Fibroblast of lung (primary cell): ENCODE results near the gene SERP1.

Experiments used
- CTCF ChIP-seq, 2 donors: IDR thresholded peaks in 1 of 2; conservative IDR thresholded peaks in 1 of 2; 1 replicate in 1 of 2; 2 replicates in 1 of 2; pipeline ENCODE4 v1.5.1; 2011 to 2012; ENCODE audit warnings: low read length in 2 of 2, control low read depth in 1 of 2, inconsistent platforms in 1 of 2, low read depth in 1 of 2, mild to moderate bottlenecking in 1 of 2
- EZH2 ChIP-seq: IDR thresholded peaks from 2 replicates; pipeline ENCODE4 v1.5.1; 2012; ENCODE audit warnings: low read length, control low read depth, mild to moderate bottlenecking; ENCODE audit errors: missing control alignments

DNA sequence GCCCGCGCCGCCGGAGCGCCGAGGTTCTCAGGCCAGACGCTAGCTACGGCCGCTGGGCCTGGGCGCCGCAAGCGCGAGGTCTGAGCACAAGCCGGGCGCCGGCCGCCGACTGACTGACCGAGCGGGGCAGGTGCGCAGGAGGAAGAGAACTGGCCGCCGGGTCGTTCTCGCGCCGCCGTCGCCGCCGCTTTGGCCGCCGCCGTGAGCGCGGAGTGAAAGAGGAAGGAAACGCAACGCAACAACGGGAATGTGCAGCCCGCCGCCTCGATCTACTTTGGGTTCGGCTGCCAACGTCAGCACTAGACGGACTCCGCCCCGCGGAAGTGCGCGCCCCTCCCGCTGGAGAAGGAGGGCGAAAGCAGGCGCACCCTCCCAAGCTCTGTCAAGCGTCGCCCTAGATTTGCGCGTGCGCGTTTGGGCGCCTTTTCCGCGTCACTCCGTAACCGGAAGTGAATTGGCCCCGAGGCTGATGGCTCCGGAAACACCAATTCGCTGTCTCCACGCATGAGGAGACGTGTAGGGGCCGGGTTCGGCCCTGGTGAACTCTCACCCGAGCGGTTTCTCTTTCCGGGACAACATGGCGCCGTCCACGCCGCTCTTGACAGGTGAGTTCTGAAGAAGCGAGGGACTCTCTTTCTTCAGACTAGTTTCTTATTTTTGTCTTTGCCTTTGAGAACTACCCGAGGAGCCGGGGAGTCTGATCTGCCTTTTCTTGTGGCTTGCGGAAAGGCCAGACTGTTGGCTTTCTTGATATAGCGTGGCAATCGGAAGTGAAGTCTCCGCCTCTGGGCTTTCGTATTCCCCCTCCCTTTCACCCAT lies at the start of gene SERP1, which contains the start of gene EIF2A:
- no peak for TF ChIP-seq EZH2
- no peak for TF ChIP-seq CTCF (conservative IDR thresholded peaks at IDR 0.05 in 1 of 2, IDR thresholded peaks at IDR 0.05 in 1 of 2; ENCODE audit: low read depth in 1 of 2, low read length in 2 of 2)
